GM18861 (cell line): ENCODE results near the gene ADGRA3.
A peak's percentile ranks its signal among the peaks of the same experiment; 100 is the strongest.

ENCODE experiments used
- ATAC-seq: cut with Tn5 transposase; IDR thresholded peaks from one replicate; pipeline ENCODE4 v1.9.1; 2021; ENCODE audit not compliant: unreplicated experiment

Gene ADGRA3

DNA sequence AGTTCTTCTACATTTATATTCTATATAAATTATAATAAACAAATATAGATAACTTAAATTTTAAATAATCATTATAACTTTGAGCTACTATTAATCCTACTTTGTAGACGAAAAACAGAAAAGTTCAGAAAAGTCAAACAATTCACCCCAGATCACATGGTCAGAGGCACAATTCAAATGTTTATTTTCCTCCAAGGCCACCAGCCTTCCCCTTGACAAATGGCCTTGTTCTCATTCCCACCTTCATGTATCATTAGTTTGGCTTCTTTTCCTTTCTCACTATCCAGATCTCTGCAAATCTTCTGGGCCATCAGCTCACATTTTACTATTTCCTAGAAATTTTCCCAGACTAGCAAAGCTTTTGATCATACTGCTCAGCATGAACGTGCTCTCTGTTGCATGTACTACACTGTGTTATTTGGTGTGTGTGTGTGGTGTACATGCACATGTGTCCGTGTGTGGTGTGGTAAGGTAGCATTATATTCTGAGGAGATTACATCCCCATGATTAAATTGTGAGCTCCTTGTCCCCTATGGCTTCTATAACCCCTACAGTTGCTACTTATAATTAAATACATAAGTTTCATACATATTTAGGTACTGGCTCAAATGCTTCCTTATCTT is 61.5 kb downstream of the ADGRA3 start:
- ATAC-seq = no peak

DNA sequence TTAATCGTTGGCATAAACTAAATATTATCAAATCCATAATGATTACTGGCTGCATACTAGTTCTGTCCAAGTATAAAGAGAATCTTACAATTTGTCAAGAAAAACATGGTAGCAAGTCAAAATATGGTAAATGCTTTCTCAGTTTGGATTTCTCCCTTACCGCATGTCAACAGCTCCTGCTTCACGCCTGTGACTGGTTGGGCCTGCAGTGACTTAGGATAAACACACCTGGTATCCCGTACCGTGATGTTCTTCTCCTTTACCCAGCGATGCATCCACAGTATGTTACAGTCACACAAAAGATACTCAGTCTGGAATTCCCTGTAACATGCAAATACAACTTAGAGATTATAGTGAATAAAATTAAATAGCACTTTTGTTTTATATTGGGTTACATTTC is 71.1 kb downstream of the ADGRA3 start:
- no peak for ATAC-seq

DNA sequence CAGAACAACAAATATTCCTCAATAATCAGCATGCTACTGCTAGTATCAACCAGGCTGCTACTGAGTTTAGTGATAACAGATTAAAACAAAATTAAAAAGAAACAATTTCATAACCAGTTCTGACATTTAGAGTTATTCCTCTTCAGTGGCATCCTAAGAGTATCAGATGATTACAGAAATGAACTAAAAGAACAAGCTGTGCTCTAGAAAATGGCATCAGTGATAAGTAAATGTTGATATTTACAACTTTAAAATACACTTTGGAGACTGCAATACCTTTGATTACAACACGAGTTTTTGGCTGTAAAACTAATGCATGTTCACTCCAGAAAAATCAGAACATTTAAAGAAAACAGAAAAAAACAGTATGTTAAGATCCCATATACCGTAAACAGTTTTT is 72.9 kb downstream of the ADGRA3 start:
- ATAC-seq = no peak

DNA sequence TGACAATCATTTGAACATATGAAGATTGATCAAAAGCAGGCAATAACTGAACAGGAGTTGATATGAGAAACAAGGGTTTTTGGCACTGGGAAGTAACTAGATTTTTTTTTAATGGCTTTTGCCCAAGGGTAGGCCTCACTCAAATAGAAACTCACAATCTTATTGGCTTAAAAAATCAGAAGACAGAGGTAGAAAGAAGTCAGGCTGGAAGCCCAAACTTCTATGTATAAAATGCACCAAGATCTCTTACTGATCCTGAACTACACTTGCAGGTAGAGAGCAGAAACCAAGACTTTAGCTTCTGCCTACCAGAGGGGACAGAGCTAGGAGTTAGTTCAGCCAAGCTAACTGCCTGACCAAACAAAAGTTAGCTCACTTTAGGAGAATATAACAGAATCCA is 74.9 kb downstream of the ADGRA3 start:
- ATAC-seq = no peak

DNA sequence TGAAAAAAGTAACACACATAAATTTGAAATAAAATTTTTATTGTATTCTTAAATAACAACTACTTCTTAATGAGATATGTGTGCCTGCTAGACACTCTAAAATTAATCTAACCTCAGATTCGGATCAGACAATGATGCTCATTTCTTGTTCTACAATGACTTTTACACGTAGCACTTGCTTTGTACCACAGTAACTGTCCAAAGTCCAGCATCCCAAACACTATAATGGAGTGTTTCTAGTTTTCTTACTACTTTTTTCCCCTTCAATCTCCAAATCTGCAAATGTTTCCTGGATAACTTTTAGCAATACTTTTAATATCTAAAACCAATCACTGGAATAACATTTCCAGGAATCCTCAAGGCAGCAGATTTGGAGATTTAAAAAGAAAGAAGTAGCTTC is 75.9 kb downstream of the ADGRA3 start:
- ATAC-seq = no peak

DNA sequence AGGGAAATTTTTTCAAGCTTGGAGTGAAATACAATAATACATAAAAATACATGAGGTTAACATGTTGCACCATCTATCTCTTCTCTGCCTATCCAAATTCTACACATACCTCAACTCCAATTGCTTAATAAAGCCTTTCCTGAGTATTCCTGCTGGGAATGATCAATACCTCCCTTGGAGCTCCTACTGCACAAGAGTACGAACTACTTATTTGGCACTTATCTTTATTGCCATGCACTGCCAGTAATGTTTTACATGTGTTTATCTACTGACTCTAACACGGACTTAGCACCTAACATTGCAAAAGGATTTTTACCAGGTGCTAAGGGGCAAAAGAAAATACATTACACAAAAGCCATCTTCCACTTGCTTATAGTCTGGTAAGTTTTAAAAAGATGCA is 80.2 kb downstream of the ADGRA3 start:
- ATAC-seq = no peak

GRCh38 chr4:22434895-22435294 is 81.0 kb downstream of the ADGRA3 start:
- no peak for ATAC-seq

DNA sequence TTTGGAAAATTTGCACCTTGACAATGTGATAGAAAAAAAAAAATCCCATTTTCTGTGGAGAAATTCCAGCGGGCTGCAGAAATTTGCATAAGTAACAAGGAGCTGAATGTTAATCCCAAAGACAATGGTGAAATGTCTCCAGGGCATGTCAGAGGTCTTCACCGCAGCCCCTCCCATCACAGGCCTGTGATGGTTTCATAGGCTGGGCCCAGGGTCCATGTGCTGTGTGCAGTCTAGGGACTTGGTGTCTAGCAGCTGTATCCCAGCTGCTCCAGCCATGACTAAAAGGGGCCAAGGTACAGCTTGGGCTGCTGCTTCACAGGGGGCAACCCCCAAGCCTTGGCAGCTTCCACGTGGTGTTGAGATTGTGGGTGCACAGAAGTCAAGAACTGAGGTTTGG is 85.2 kb downstream of the ADGRA3 start:
- no peak for ATAC-seq

DNA sequence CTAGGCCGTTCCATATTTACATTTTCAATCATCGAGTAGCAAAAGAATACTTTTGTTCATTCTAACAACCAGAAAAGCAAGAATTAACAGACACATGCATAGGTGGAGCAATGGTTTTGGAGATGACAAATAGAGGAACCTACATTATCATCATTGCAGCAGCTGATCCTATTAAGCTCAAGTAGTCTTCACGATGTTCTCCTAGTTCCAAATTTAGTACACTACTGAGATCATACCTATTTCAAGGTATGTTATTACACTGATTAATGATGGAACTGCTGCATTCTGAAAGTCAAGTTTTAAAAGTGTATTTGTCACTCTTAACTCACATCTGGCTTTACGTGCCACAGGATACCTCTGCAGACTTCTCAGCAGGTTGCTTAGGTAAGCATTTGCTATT is 87.4 kb downstream of the ADGRA3 start:
- no peak for ATAC-seq

- ATAC-seq = no peak
Observed at GRCh38 chr4:22427675-22428074, 88.2 kb downstream of the ADGRA3 start.

DNA sequence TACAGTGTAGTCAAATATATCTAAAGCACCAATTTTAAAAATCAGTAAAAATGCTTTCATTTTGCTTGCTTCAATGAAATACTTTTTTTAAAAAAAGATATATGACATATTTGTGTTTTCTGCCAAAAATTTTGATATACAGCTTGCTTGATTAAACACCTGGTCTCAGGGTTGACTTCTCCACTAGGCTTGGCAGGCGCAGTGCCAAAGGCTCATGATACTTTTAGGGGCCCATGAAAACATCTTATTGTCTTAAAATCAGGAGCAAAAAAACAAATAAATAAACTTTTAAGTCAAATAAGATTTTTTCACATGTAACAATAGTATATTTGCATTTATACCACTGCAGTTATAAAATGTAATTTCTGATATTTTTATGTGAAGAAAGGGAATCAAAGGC is 95.6 kb downstream of the ADGRA3 start:
- no peak for ATAC-seq

GRCh38 chr4:22417408-22417807 is 98.5 kb downstream of the ADGRA3 start:
- no peak for ATAC-seq

- no peak for ATAC-seq
Observed at GRCh38 chr4:22416403-22416802, 99.5 kb downstream of the ADGRA3 start.

DNA sequence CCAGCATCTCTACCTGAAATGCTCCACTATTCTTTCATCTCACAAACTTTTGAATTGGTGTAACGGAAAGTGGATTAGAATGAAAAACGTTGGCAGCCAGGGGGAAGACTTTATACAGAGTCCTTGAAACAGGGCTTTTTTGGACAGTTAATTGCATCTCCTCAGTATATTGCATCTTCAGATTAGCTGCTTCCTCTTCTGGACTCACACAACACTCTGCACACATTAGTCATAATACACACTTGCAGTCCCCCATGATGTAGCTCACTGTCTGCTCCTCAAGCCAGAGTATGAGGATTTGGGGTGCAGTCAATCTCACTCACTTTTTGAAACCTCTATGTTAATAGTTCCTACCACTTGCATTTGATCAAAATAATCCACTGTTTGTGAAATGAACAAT is 101.0 kb downstream of the ADGRA3 start:
- ATAC-seq = no peak

DNA sequence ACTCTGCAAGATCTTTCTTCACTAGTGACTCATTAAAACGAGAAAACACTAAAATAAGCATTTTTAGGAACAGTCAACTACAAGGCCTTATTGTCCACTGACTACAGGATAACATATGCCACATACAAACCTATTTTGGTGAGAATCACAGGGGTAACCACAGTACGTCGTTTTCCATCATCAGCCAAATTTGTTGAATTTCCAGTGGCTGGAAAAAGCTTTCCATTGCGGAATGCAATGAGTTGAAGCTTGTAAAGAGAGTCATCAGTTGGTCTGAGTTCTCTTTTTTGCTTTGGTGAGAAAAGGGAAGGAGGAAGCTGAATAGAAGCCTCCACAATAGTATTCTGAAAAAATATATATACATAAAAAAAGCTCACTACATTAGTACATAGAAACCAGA is 102.4 kb downstream of the ADGRA3 start:
- ATAC-seq = no peak

DNA sequence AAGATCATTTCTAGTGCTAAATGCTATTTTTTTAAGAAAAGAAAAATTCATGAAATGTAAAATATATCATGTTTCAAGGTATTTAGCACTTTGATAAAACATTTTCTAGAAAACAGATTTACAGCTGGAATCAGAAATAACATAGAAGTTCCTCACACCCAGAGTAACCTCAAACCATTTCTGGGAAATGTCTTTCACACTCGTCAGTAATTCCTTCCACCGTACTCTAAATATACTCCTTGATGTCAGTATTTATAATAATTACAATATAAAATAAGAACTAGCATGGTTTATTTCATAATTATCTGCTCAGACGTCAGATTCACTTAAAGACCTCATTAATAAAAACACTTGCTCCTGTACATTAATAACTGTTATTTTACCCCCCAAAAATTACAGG is 103.9 kb downstream of the ADGRA3 start:
- ATAC-seq = no peak

DNA sequence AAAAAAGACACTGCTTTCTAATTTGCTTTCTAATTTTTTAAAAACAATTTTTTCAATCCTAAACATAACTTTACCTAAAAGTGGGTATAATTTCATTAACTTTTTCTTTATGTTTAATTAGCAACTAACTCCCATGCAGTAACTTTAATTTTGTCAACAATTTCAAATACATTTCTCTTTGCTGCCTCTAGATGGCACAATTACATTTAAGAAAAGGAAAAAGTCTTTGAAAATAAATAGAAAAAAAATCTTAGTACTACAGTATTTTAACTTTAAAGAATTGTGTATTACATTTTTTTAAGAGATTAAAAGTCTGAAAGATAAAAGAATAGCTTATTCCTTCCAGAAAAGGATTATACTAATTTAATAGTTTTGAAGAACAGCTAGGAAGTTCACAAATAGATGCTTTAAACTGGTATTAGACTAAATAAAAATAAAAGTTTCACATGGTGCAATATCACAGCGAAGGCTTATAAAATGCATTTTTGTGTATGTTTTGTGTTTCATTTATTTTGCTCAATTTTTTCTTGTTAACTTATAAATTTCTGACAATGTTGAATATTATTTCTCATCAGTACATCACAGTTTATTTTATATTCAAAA is 105.1 kb downstream of the ADGRA3 start:
- no peak for ATAC-seq

GRCh38 chr4:22408474-22408873 is 107.4 kb downstream of the ADGRA3 start:
- ATAC-seq = no peak

GRCh38 chr4:22407361-22407760 is 108.5 kb downstream of the ADGRA3 start:
- peak; percentile 69 for ATAC-seq

- no peak for ATAC-seq
Observed at GRCh38 chr4:22398671-22399070, 117.2 kb downstream of the ADGRA3 start.

- no peak for ATAC-seq
Observed at GRCh38 chr4:22391551-22391950, 124.3 kb downstream of the ADGRA3 start.

- peak; percentile 75 for ATAC-seq
Observed at GRCh38 chr4:22389240-22389870, 126.5 kb downstream of the ADGRA3 start.

DNA sequence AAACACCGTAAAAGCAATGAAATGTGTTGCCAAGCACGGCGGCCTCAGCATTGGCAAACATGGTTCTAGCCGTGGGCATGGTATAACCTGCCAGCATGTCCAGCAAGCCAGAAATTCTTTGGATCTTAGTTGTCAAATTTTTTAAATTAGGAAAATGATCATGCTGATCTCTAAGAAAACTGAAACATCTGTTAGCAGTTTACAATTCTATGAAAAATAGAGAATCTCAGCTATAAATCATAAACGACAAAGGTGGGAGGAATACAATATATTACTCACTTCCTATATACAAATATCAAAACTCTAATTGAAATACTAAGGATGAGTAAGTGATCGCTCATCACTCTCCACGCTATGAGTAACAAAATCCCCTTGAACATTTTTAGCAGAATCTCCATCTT is 130.3 kb downstream of the ADGRA3 start:
- no peak for ATAC-seq
